ENCODE data around the gene NHLRC3.
"Not testable (repeated sequence)": the region's sequence is repeated elsewhere in the genome, so short reads cannot be mapped to it uniquely, and the experiment has no call there.

The NHLRC3 gene

GRCh38 chr13:39037880-39038568 is at the start of gene NHLRC3, which contains the start of gene PROSER1:
Gene NHLRC3 (plus strand): TSS chr13:39038456. CDS start chr13:39038640, 184 bp downstream.
Gene PROSER1 (minus strand): TSS chr13:39038089. CDS start chr13:39037242, 847 bp downstream.
- peak; percentile 88 for DNase-seq

GRCh38 chr13:38990693-38991092 is 47.6 kb upstream of the NHLRC3 start, which contains the start of gene STOML3:
Gene STOML3 (minus strand): TSS chr13:38990831. CDS start chr13:38990721, 110 bp downstream.
- DNase-seq = no peak

- DNase-seq = no peak
These were observed 44.9 kb upstream of the NHLRC3 start for GRCh38 chr13:38993381-38993780.

GRCh38 chr13:38998739-38999138 is 39.5 kb upstream of the NHLRC3 start:
- DNase-seq = no peak

- DNase-seq = not testable (repeated sequence)
These were observed 31.7 kb upstream of the NHLRC3 start for GRCh38 chr13:39006371-39007111.

- DNase-seq = no peak
These were observed 25.6 kb upstream of the NHLRC3 start for GRCh38 chr13:39012608-39013007.

- no peak for DNase-seq
These were observed 24.8 kb upstream of the NHLRC3 start for GRCh38 chr13:39013462-39013861.

GRCh38 chr13:39016087-39016486 is 22.2 kb upstream of the NHLRC3 start:
- no peak for DNase-seq

- DNase-seq = peak; percentile 29
These were observed 21.5 kb upstream of the NHLRC3 start for GRCh38 chr13:39016787-39017186.

- DNase-seq = no peak
These were observed 17.3 kb upstream of the NHLRC3 start for GRCh38 chr13:39020853-39021462.

- no peak for DNase-seq
These were observed 14.9 kb upstream of the NHLRC3 start for GRCh38 chr13:39023316-39023715.

- DNase-seq = no peak
These were observed 14.5 kb upstream of the NHLRC3 start for GRCh38 chr13:39023761-39024160.

GRCh38 chr13:39025433-39025839 is 12.8 kb upstream of the NHLRC3 start:
- DNase-seq = no peak

GRCh38 chr13:39032150-39032549 is 6.1 kb upstream of the NHLRC3 start:
- no peak for DNase-seq

- no peak for DNase-seq
These were observed 4.2 kb upstream of the NHLRC3 start for GRCh38 chr13:39034085-39034484.

GRCh38 chr13:39035204-39035603 is 3.1 kb upstream of the NHLRC3 start:
- DNase-seq = no peak

- DNase-seq = no peak
These were observed 2.5 kb upstream of the NHLRC3 start for GRCh38 chr13:39035799-39036198.

- peak; percentile 39 for DNase-seq
These were observed 2.0 kb upstream of the NHLRC3 start for GRCh38 chr13:39036212-39036611.

- peak; percentile 69 for DNase-seq
These were observed 811 bp upstream of the NHLRC3 start for GRCh38 chr13:39037410-39037879.

GRCh38 chr13:39038569-39039030 is 344 bp downstream of the NHLRC3 start:
- DNase-seq = peak; percentile 52

GRCh38 chr13:39039041-39039440 is 785 bp downstream of the NHLRC3 start:
- no peak for DNase-seq

GRCh38 chr13:39040206-39040605 is 1.9 kb downstream of the NHLRC3 start:
- no peak for DNase-seq

- no peak for DNase-seq
These were observed 6.3 kb downstream of the NHLRC3 start for GRCh38 chr13:39044536-39044935.
